Esophagus squamous epithelium (tissue), 4 donors: ENCODE results near the gene PLXDC2.

Source experiments
- CTCF ChIP-seq, 6 experiments: fragments of 450-650 bp in 4 of 6; fragments of 200-600 bp in 2 of 6; sonication (generic) in 2 of 6; IDR thresholded peaks; one replicate each; pipeline ENCODE4 v1.5.1; 2016 to 2019; ENCODE audit warnings: antibody characterized with exemption in 6 of 6, mild to moderate bottlenecking in 4 of 6, moderate library complexity in 4 of 6
- POLR2A ChIP-seq, 4 donors: fragments of 450-650 bp; IDR thresholded peaks; one replicate each; pipeline ENCODE4 v1.6.1; 2017; ENCODE audit warnings: antibody characterized with exemption in 4 of 4, mild to moderate bottlenecking in 4 of 4, moderate library complexity in 3 of 4

- TF ChIP-seq CTCF (IDR thresholded peaks at IDR 0.05) (no peak), POLR2A (IDR thresholded peaks at IDR 0.05) (no peak)
These were observed 27.3 kb downstream of the PLXDC2 start for GRCh38 chr10:19843487-19843886.
